NOMO-1 treated with DMSO at 0.1 percent for 48 hours (cell line): Measurements from ENCODE around the gene ZSCAN2.
A peak's percentile ranks its signal among the peaks of the same experiment; 100 is the strongest.
"Not testable (repeated sequence)": the region's sequence is repeated elsewhere in the genome, so short reads cannot be mapped to it uniquely, and the experiment has no call there.

ENCODE experiments used
- DNase-seq: peaks from one replicate; lab custom pipeline; 2025; ENCODE audit not compliant: unreplicated experiment; lab: John Stamatoyannopoulos, UW

The ZSCAN2 gene

GRCh38 chr15:84634228-84634837 lies 33.5 kb downstream of the ZSCAN2 start:
- DNase-seq = no peak

GRCh38 chr15:84638103-84638502 lies 37.3 kb downstream of the ZSCAN2 start:
- no peak for DNase-seq

- not testable (repeated sequence) for DNase-seq
Measured at GRCh38 chr15:84641871-84642270, 41.1 kb downstream of the ZSCAN2 start.

GRCh38 chr15:84642640-84643039 lies 41.8 kb downstream of the ZSCAN2 start:
- DNase-seq = not testable (repeated sequence)

- DNase-seq = no peak
Measured at GRCh38 chr15:84643838-84644237, 43.0 kb downstream of the ZSCAN2 start.

- no peak for DNase-seq
Measured at GRCh38 chr15:84645496-84645895, 44.7 kb downstream of the ZSCAN2 start.

GRCh38 chr15:84645997-84646396 lies 45.2 kb downstream of the ZSCAN2 start:
- DNase-seq = no peak

- DNase-seq = no peak
Measured at GRCh38 chr15:84647726-84648125, 46.9 kb downstream of the ZSCAN2 start.

GRCh38 chr15:84648539-84648938 lies 47.7 kb downstream of the ZSCAN2 start:
- no peak for DNase-seq

GRCh38 chr15:84649706-84650105 lies 48.9 kb downstream of the ZSCAN2 start:
- DNase-seq = no peak

- no peak for DNase-seq
Measured at GRCh38 chr15:84653584-84653909, 52.7 kb downstream of the ZSCAN2 start.

- DNase-seq = peak; percentile 86
Measured at GRCh38 chr15:84653910-84654688, 53.3 kb downstream of the ZSCAN2 start, which contains the start of gene WDR73. Gene WDR73 (minus strand): TSS chr15:84654283. CDS start chr15:84654274, 9 bp downstream.

GRCh38 chr15:84654689-84655453 lies 54.1 kb downstream of the ZSCAN2 start:
- peak; percentile 80 for DNase-seq

GRCh38 chr15:84656972-84657371 lies 56.2 kb downstream of the ZSCAN2 start:
- no peak for DNase-seq

GRCh38 chr15:84657748-84658079 lies 56.9 kb downstream of the ZSCAN2 start:
- DNase-seq = no peak

- peak; percentile 86 for DNase-seq
Measured at GRCh38 chr15:84658080-84658787, 57.4 kb downstream of the ZSCAN2 start, which contains the start of gene NMB. Gene NMB (minus strand): TSS chr15:84658199. CDS start chr15:84658152, 47 bp downstream.

GRCh38 chr15:84658788-84659411 lies 58.1 kb downstream of the ZSCAN2 start:
- DNase-seq = no peak

- no peak for DNase-seq
Measured at GRCh38 chr15:84659904-84660781, 59.3 kb downstream of the ZSCAN2 start.

- no peak for DNase-seq
Measured at GRCh38 chr15:84661001-84661400, 60.2 kb downstream of the ZSCAN2 start.

GRCh38 chr15:84666373-84666772 lies 65.6 kb downstream of the ZSCAN2 start:
- DNase-seq = no peak
